Brain pericyte (primary cell): ENCODE results near the gene FGG.

Experiments
- DNase-seq: peaks from one replicate; pipeline ENCODE4 v3.0.0-alpha.2; 2012; ENCODE audit warnings: low read depth, low spot score

The FGG gene

GRCh38 chr4:154612472-154613414, at the start of gene FGG:
TSS of gene FGG (minus strand) at chr4:154612656. CDS start at chr4:154612609, 47 bp downstream.
- no peak for DNase-seq

GRCh38 chr4:154660052-154660451, 47.6 kb upstream of the FGG start:
- DNase-seq, result no peak

- DNase-seq, result no peak
These were observed 46.4 kb upstream of the FGG start for GRCh38 chr4:154658680-154659405.

GRCh38 chr4:154643493-154643892, 31.0 kb upstream of the FGG start:
- DNase-seq, result no peak

- no peak for DNase-seq
These were observed 30.0 kb upstream of the FGG start for GRCh38 chr4:154642373-154643009.

- DNase-seq, result no peak
These were observed 28.5 kb upstream of the FGG start for GRCh38 chr4:154640999-154641398.

- no peak for DNase-seq
These were observed 21.6 kb upstream of the FGG start for GRCh38 chr4:154634058-154634457.

GRCh38 chr4:154631828-154632227, 19.4 kb upstream of the FGG start:
- no peak for DNase-seq

GRCh38 chr4:154630324-154630723, 17.9 kb upstream of the FGG start:
- DNase-seq, result no peak

- no peak for DNase-seq
These were observed 14.5 kb upstream of the FGG start for GRCh38 chr4:154626793-154627484.

- DNase-seq, result no peak
These were observed 13.5 kb upstream of the FGG start for GRCh38 chr4:154625971-154626370.

- DNase-seq, result no peak
These were observed 11.5 kb upstream of the FGG start for GRCh38 chr4:154623995-154624394.

GRCh38 chr4:154623436-154623835, 11.0 kb upstream of the FGG start:
- no peak for DNase-seq

- DNase-seq, result no peak
These were observed 10.1 kb upstream of the FGG start for GRCh38 chr4:154622598-154622997.

- DNase-seq, result no peak
These were observed 7.7 kb upstream of the FGG start for GRCh38 chr4:154620111-154620510.

- no peak for DNase-seq
These were observed 6.4 kb upstream of the FGG start for GRCh38 chr4:154618708-154619315.

- no peak for DNase-seq
These were observed 5.4 kb upstream of the FGG start for GRCh38 chr4:154617820-154618317.

- DNase-seq, result no peak
These were observed 4.3 kb upstream of the FGG start for GRCh38 chr4:154616731-154617130.

- DNase-seq, result no peak
These were observed 3.8 kb upstream of the FGG start for GRCh38 chr4:154616287-154616686.

GRCh38 chr4:154615211-154615610, 2.8 kb upstream of the FGG start:
- DNase-seq, result no peak

- DNase-seq, result no peak
These were observed 1.9 kb upstream of the FGG start for GRCh38 chr4:154614306-154614705.
